HG02759 (cell line): ENCODE results near the gene NAT14.

Source experiments
- ATAC-seq: cut with Tn5 transposase; IDR thresholded peaks from one replicate; pipeline ENCODE4 v1.9.1; 2021; ENCODE audit warnings: mild to moderate bottlenecking, moderate library complexity; ENCODE audit not compliant: unreplicated experiment

Gene NAT14

DNA sequence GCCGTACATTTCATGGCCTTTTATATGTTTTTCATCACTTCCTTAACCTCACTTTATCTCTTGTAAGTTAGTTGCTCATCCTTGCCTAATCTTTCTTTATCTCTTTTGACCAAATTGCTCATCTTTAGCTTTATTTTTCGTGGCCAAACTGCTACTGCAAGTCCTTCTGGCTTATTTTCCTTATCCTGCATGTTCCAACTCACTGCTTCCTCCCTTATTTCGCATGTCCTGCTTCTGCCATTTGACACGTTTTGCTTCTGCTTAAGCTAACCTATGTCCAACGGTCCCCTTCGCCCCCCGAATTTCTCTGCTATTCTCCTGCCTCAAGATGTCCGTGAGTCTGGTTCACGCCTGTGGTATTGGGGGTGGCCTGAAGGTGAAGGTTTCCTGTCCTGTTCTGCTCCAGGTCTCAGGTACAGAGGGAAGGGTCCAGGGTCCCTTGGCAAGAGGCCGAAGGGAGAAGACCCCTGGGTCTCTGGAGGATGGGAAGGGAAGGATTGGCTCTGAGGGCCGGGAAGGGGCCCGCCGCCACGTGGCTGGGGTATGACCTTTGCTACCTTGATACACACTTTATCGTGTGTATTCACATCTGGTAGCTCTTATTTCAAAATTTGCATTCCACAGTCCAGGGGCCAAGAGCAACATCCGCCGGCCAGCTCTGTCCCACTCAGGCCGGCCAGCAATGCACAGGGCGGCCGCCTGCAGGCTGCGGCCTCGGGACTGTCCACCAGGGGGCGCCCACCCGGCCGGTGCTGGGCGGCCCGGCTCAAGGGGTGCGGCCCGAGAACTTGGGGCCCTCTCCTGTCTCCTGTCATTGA is 17.5 kb upstream of the NAT14 start:
- ATAC-seq = peak; percentile 74

- no peak for ATAC-seq
Measured at GRCh38 chr19:55468054-55468393, 17.0 kb upstream of the NAT14 start.

- no peak for ATAC-seq
Measured at GRCh38 chr19:55471266-55471665, 13.7 kb upstream of the NAT14 start.

DNA sequence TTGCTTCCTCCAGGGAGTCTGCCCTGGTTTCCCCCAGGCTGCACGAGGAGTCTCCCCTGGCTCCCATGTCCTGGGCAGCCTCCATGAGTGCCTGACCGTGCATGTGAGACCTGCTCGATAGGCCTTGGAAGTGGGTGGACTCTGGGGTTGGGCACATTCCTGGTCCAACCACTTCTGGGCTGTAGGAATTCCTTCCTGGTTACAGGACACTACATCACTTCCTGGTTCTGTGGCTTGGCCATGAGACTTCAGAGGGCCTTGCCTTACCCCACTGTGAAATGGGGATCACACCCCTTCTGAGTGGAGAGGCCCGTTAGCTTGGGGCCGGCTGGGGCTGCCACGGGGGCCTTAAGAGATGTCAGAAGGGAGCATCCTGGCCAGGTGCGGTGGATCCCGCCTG is 12.5 kb upstream of the NAT14 start:
- ATAC-seq = no peak

GRCh38 chr19:55473225-55474012 is 11.6 kb upstream of the NAT14 start:
- no peak for ATAC-seq

DNA sequence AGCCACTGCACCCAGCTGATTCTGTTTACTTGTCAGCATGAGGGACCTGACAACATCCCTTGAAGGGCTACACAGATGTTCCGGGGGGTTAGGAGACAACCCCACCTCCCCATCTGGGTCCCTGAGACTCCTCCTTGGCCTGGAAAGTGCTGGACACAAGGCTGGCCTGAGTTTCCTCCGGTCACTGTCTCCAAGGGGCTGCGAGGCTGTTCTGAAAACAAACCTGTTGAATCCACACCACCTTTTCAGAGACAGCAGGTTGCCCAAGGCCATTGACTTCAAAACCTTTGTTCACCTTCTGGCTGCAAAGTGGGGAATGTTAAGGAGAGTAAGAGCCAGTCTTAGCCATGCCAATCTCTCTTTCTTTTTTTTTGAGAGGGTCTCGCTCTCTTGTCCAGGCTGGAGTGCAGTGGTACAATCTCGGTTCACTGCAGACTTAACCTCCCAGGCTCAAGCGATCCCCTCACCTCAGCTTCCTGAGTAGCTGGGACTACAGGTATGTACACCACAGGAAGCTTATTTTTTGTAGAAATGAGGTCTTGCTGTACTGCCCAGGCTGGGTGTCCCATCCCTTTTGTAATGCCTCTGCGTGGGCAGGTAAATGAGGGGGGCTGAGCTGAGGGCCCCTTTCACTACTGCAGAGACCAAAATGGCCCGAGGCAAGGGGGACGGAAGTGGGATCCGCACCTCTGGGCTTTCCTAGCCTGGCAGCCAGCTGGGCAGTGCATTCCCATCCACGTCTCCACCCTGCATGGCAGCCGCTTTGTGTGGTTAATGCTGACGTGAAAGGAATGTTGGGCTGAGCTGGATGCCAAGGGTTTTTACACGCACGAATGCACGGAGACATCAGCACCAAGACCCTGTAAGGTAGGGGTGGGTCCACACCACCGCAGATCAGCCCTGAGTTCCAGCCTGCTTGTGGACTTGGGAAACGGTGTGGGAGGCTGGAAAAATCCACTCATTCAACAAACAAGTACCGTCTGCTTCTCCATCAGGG is 10.4 kb upstream of the NAT14 start:
- ATAC-seq = no peak

DNA sequence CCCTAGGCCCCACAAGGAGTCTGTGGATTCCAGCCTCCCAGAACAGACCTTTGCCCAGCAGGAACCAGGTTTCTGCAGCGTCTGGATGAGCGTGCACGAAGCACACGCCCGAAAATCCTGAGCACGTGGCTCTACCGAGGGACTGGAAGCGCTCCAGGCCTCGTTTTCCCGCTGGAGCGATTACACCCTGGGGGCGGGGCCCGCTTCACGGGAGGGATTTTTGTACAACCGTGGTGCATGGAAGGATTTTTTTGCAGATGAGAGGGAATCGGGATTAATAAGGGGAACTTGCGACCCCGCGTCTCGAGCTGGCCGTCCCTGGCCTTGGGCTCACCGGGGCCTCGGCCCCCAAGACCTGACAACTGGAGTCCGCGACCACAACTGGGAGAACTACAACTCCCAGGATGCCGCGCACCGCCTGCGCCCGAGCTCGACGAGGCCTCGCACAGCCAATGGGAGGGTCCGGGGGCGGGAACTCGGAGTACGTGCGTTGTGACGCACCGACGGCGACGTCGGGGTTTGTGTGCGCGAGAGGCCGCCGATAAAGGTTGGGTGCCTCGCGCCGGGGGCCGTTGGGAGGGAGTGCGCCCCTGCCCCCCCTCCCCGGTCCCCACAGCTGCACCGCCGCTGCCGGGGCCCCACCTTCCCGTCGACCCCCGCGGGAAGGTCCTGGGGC is 8.8 kb upstream of the NAT14 start, which contains the start of gene ZNF628:
TSS of gene ZNF628 (plus strand) at position 518 of the 676 bp plus-strand sequence. CDS start 3,294 bp downstream, outside the sequence.
- ATAC-seq = peak; percentile 91

DNA sequence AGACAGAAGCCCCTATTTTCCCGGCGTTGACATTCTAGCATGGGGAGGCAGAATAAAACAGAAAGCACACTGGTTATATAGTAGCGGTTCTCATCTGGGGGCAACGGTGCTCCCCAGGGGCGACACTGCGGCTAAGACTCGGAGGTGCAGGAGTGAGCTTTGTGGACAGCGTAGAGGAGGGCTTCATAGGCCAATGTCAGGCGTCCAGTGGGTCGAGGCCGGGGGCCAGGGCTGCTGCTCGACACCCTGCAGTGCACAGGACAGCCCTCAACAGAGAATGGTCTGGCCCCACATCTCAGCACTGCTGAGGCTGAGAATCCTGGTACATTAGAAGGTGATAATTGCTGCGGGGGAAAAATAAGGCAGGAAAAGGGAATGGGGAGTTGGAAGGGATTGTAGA is 7.1 kb upstream of the NAT14 start:
- no peak for ATAC-seq

DNA sequence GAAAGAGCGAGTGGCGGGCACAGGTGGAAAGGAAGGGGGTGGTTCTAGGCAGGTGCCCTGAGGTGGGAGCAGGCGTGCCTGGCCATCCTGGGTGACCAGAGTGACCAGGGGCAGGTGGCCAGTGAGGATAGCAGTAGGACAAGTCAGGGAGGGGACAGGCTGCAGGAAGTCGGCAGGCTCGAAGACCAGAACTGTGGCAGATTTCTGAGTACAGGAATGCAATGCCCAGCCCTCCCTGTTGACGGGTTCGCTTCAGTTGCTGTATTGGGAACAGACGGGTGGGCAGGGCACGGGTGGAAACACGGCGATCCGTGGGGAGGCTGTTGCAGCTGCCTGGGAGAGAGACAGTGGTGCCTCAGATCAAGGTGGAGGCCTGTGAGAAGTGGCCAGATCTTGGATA is 6.6 kb upstream of the NAT14 start:
- ATAC-seq = no peak

- no peak for ATAC-seq
Measured at GRCh38 chr19:55479045-55479444, 5.9 kb upstream of the NAT14 start.

GRCh38 chr19:55479451-55480230 is 5.3 kb upstream of the NAT14 start:
- ATAC-seq = no peak

DNA sequence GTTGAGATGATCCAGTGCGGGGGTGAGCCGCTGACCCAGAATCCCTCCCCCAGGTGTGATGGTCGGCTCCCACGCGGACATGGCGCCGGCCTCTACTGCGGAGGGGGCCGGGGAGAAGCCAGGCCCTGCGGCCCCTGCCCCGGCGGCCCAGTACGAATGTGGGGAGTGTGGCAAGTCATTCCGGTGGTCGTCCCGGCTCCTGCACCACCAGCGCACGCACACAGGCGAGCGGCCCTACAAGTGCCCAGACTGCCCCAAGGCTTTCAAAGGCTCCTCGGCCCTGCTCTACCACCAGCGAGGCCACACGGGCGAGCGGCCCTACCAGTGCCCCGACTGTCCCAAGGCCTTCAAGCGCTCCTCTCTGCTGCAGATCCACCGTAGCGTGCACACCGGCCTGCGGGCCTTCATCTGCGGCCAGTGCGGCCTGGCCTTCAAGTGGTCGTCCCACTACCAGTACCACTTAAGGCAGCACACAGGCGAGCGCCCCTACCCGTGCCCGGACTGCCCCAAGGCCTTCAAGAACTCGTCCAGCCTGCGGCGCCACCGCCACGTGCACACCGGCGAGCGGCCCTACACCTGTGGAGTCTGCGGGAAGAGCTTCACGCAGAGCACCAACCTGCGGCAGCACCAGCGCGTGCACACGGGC is 3.7 kb upstream of the NAT14 start:
- ATAC-seq = no peak

DNA sequence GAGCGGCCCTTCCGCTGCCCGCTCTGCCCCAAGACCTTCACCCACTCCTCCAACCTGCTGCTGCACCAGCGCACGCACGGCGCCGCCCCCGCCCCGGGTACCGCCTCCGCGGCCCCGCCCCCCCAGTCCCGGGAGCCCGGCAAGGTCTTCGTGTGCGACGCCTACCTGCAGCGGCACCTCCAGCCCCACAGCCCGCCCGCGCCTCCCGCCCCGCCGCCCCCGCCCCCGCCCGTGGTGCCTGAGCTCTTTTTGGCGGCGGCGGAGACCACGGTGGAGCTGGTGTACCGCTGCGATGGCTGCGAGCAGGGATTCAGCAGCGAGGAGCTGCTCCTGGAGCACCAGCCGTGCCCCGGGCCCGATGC is 3.2 kb upstream of the NAT14 start:
- no peak for ATAC-seq

- no peak for ATAC-seq
Measured at GRCh38 chr19:55482156-55482961, 2.6 kb upstream of the NAT14 start.

GRCh38 chr19:55482967-55483705 is 1.9 kb upstream of the NAT14 start:
- ATAC-seq = no peak

DNA sequence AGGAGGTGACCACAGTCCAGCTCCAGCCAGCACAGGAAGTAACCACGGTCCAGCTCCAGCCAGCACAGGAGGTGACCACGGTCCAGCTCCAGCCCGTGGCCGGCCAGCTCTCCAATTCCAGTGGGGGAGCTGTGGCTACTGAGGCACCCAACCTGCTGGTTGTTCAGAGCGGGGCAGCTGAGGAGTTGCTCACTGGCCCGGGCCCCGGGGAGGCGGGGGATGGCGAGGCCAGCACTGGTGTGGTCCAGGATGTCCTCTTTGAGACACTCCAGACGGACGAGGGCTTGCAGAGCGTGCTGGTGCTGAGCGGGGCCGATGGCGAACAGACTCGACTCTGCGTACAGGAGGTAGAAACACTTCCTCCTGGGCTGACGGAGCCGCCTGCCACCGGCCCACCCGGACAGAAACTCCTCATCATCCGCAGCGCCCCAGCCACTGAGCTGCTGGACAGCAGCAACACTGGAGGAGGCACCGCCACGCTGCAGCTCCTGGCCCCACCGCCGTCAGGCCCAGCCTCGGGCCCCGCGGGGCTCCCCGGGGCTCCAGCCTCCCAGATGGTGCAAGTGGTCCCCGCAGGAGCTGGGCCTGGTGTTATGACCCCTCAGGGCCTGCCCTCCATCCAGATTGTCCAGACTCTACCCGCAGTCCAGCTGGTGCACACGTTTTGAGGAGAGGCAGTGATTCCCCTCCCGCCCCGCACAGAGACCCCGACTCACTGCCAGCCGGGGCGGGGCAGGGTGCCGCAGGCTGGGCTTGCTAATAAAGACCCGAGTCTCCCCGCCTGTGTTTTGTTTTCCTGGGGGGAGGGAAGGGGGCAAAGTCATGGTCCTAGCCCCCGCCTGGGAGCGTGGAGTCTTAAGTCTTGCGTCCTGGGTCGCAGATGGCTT is 1.0 kb upstream of the NAT14 start:
- ATAC-seq = no peak
